NCI-H1930 (cell line): ENCODE results near the gene AGO3.

Source experiments
- DNase-seq, 2 experiments: peaks; one replicate each; lab custom pipeline; 2025; lab: John Stamatoyannopoulos, UW

Gene AGO3

GRCh38 chr1:36083635-36084496 is 153.0 kb downstream of the AGO3 start, which contains the start of gene TEKT2:
Gene TEKT2, plus strand, starts transcription at chr1:36084094. Its CDS starts 828 bp downstream, at chr1:36084922.
- DNase-seq, result peak; percentile 79 to 87

- no peak for DNase-seq
These were observed 153.7 kb downstream of the AGO3 start for GRCh38 chr1:36084497-36085115.

- no peak for DNase-seq
These were observed 154.2 kb downstream of the AGO3 start for GRCh38 chr1:36085126-36085525.

- DNase-seq, result no peak
These were observed 155.0 kb downstream of the AGO3 start for GRCh38 chr1:36085686-36086526.

- no peak for DNase-seq
These were observed 155.8 kb downstream of the AGO3 start for GRCh38 chr1:36086529-36087232.

GRCh38 chr1:36087233-36088123 is 156.6 kb downstream of the AGO3 start:
- no peak for DNase-seq

GRCh38 chr1:36088265-36088576 is 157.3 kb downstream of the AGO3 start:
- no peak for DNase-seq

- peak; percentile 79 to 88 for DNase-seq
These were observed 157.9 kb downstream of the AGO3 start, which contains the start of gene ADPRS for GRCh38 chr1:36088577-36089392. Gene ADPRS, plus strand, starts transcription at chr1:36088892. Its CDS starts 13 bp downstream, at chr1:36088905.

- DNase-seq, result no peak
These were observed 158.7 kb downstream of the AGO3 start for GRCh38 chr1:36089393-36090121.

- DNase-seq, result no peak
These were observed 160.2 kb downstream of the AGO3 start for GRCh38 chr1:36091141-36091540.

- DNase-seq, result no peak
These were observed 160.8 kb downstream of the AGO3 start for GRCh38 chr1:36091698-36092097.

GRCh38 chr1:36092166-36092797 is 161.4 kb downstream of the AGO3 start:
- DNase-seq, result no peak

- DNase-seq, result no peak
These were observed 161.9 kb downstream of the AGO3 start for GRCh38 chr1:36092798-36093185.

- DNase-seq, result no peak
These were observed 162.3 kb downstream of the AGO3 start for GRCh38 chr1:36093226-36093625.

GRCh38 chr1:36093929-36094328 is 163.0 kb downstream of the AGO3 start:
- DNase-seq, result no peak

- no peak for DNase-seq
These were observed 163.7 kb downstream of the AGO3 start for GRCh38 chr1:36094621-36095061.

- DNase-seq, result no peak
These were observed 165.0 kb downstream of the AGO3 start for GRCh38 chr1:36095760-36096405.
